Stimulated activated CD8-positive, alpha-beta memory T cell treated with anti-CD3 and anti-CD28 coated beads, Interleukin-7, amount 100 ng/mL, for 1 hour (primary cell): Measurements from ENCODE around the gene SPEG.

Experiments used
- DNase-seq, 2 donors: peaks; one replicate each; pipeline ENCODE4 v3.0.0-alpha.2; 2020; ENCODE audit warnings: low read depth in 2 of 2

Gene SPEG

DNA sequence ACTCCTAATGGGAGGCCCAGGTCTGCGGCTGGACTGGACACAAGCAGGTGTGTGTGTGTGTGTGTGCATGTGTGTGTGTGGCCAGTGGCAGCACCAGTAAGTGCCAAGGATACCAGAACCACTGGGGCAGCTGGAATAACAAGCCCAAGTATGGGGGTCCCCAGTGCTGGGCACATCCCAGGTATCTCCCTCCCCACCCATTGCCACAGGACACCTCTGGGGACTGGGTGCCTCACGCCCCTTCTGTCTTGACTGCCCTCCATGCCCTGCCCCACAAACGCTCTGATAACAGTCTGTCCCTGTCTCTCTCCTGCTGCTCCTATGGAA is 9.0 kb downstream of the SPEG start:
- DNase-seq = no peak

DNA sequence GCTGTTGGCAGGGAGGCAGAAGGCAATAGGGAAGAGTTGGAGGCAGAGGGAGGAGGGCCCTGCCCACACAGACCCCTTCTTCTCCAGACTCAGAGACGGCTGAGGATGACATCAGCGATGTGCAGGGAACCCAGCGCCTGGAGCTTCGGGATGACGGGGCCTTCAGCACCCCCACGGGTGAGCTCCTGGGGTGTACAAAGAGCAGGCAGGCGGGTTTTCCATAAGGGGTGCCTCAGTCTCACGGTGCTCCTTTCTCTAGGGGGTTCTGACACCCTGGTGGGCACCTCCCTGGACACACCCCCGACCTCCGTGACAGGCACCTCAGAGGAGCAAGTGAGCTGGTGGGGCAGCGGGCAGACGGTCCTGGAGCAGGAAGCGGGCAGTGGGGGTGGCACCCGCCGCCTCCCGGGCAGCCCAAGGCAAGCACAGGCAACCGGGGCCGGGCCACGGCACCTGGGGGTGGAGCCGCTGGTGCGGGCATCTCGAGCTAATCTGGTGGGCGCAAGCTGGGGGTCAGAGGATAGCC is 10.0 kb downstream of the SPEG start:
- no peak for DNase-seq

DNA sequence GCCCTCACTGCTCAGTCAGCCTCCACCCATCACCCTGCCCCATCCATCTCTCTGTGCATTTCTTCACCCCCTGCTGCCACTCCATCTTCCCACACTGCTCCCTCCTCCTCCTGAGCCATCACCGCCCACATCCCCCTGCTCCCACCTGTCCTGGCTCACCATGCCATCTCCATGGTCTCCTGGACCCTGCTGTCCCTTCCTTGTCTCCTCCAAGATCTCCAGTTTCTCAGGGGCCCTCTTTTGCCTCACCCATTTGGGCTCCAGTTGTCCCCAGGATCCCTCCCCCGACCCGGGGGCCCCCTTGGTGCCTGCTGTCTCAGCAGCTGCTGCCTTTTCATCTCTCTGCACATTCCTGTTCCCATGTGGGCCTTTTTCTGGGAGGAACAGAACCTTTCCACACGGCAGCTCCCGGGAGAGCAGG is 10.6 kb downstream of the SPEG start:
- no peak for DNase-seq

DNA sequence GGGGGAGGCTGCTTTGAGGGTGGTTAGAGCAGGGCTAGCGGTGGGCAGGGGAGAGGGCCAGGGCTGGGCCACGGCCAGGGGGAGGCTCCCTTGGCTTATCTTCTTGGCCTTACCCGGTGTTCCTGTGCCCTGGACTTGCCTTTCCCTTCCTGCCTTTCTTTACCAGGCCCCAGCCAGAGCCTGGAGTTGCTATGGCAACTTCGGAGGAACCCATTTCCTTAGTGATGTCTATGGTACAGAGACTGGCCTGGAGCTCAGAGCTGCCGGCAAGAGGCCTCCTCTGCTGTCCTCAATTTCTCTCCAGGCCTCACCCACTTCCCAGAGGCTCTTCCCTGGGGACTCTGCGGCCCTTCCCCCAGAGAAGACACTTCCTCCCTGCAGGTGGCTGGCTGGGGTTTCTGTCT is 11.5 kb downstream of the SPEG start:
- DNase-seq = no peak

DNA sequence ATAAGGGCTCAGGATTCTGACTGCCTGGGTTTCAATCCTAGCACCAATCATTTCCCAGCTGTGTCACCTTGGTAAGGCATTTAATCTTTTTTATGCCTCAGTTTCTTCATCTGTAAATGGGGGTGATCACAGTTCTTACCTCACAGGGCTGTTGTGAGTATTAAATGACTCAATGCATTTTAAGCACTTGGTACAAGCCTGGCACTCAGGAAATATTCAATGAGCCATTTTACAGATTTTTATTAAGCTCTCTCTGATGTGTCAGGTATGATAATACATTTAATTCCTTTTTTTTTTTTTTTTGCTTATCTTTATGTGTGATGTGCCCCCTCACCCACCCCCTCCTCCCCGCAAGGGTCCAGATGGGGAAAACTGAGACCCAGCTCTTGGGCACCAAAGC is 12.0 kb downstream of the SPEG start:
- no peak for DNase-seq

DNA sequence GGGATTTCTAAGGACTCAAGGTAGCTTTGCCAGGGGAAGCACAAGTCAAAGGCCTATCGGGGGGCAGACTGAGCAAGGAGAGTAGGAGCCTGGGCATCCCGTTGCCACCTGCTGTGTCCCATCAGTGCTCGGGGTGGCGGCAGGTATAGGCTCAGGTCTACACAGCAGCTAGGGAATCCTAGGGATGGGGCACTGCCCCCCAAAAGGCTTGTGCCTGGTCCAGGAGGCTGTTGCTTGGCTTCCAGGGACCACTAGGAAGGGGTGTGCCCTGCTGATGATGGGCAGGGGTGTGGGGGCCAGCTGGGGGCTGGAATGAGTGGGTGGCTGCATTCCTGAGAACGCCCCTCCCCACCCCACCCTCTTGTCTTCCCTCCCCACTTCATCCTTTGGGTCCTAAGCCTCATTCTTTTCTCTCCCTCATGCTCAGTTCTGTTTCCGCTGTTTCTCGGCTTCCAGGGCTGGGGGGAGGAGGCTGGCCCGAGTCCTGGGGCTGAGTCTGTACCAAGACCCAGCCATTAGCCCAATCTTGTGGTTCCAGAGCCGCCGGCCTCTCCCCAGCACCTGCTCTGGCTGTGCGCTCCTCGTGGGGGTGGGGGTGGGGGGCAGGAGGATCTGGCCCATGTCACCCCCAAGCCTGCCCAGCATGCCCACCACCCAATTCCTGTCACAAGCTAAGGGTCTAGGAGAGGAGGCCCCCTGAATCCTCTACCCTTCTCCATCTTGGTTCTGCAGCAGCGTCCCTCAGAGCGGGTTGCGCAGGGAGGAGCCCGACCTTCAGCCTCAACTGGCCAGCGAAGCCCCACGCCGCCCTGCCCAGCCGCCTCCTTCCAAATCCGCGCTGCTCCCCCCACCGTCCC is 12.8 kb downstream of the SPEG start:
- DNase-seq = no peak

DNA sequence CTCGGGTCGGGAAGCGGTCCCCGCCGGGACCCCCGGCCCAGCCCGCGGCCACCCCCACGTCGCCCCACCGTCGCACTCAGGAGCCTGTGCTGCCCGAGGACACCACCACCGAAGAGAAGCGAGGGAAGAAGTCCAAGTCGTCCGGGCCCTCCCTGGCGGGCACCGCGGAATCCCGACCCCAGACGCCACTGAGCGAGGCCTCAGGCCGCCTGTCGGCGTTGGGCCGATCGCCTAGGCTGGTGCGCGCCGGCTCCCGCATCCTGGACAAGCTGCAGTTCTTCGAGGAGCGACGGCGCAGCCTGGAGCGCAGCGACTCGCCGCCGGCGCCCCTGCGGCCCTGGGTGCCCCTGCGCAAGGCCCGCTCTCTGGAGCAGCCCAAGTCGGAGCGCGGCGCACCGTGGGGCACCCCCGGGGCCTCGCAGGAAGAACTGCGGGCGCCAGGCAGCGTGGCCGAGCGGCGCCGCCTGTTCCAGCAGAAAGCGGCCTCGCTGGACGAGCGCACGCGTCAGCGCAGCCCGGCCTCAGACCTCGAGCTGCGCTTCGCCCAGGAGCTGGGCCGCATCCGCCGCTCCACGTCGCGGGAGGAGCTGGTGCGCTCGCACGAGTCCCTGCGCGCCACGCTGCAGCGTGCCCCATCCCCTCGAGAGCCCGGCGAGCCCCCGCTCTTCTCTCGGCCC is 13.6 kb downstream of the SPEG start:
- no peak for DNase-seq

DNA sequence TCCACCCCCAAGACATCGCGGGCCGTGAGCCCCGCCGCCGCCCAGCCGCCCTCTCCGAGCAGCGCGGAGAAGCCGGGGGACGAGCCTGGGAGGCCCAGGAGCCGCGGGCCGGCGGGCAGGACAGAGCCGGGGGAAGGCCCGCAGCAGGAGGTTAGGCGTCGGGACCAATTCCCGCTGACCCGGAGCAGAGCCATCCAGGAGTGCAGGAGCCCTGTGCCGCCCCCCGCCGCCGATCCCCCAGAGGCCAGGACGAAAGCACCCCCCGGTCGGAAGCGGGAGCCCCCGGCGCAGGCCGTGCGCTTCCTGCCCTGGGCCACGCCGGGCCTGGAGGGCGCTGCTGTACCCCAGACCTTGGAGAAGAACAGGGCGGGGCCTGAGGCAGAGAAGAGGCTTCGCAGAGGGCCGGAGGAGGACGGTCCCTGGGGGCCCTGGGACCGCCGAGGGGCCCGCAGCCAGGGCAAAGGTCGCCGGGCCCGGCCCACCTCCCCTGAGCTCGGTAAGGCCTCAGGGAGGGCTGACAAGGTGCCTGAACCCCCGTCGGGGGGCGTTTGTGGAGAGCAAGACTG is 14.2 kb downstream of the SPEG start:
- no peak for DNase-seq

DNA sequence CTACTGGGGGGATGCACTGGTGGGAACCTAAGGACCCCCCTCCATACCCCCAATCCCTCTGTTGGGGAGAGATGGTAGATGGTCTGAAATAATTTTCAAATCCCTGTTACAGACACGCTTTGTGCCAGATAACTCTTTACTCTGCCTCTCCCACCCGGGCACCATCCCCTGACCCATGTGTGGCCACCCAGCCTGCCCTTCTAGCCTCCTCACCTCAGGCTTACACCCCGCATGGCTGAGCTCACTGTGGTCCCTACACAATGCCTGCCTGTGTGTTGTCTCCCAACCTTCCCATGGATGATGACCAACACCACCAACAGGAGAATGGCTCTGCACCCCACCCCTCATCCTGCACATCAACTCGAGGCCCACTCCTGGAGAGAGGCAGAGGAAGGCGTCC is 15.0 kb downstream of the SPEG start:
- no peak for DNase-seq

DNA sequence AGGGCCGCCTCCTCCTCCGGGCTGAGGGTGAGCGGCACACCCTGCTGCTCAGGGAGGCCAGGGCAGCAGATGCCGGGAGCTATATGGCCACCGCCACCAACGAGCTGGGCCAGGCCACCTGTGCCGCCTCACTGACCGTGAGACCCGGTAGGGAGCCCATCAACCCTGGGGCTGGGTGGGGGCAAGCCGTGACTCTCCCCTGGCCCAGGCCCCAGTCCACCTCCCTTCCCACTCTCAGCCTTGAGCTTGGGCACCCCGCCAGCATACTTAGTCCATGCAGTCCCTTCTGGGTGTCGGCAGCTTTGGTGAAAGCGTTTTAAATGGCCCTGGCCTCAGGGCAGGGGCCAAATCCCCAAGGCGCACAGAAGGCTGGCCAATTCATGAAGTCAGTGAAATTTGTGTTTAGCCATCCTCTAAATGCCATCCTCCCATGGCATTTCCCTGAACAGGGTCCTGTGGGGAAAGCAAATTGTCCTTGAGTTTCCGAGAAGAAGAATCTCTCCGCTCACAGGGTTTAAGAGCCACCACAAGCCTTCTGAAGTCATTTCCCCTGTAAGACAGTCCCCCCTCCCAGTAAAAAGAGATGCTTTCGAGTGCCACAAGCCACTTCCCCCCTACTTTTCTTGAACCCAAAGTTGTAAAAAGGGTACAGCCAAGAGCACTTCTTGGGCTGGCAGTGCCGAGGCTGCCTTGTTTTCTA is 17.2 kb downstream of the SPEG start:
- no peak for DNase-seq

DNA sequence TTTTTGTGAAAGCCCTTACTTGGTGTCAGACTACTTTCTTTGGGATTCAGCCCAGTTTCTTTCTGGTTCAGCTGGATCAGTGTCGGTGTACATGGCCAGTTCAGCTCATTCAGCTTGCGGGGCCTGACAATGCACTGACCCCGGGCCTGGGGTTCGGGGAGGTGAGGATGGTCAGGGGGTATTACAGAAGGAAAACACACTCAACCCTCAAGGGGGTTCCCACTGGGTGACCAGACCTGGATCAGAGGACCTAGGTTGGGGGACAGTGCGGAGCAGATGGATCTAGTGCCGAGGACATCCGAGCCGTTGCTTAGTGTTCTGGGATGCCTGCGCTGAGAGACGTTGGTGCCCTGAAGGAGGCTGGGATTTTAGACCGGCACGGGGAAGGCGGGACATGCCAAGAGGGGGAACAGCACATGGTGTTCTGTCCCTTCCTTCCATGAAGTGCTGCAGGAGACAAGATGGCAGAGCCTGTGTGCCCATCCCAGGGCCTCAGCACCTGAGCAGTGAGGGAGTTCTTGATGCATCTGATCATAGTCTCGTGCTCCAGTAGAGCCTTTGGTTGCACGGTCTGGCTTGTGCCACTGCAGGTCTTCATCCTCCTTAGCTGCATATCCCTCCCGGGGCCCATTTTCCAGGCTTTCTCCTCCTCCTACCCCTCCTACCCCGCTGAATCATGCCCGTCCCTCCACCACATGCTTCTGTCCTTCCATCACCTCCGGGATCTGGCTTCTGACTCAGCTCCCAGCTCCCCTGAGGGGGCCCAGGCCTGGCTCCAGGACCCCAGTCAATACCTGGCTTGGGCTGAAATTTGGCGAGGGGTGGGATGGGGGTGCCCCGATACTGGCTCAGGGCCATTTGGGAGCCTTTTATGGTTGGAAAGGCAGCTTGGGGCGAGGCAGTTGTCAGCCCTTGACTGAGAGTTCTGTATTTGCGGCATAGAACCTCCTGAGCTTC is 18.0 kb downstream of the SPEG start:
- no peak for DNase-seq

DNA sequence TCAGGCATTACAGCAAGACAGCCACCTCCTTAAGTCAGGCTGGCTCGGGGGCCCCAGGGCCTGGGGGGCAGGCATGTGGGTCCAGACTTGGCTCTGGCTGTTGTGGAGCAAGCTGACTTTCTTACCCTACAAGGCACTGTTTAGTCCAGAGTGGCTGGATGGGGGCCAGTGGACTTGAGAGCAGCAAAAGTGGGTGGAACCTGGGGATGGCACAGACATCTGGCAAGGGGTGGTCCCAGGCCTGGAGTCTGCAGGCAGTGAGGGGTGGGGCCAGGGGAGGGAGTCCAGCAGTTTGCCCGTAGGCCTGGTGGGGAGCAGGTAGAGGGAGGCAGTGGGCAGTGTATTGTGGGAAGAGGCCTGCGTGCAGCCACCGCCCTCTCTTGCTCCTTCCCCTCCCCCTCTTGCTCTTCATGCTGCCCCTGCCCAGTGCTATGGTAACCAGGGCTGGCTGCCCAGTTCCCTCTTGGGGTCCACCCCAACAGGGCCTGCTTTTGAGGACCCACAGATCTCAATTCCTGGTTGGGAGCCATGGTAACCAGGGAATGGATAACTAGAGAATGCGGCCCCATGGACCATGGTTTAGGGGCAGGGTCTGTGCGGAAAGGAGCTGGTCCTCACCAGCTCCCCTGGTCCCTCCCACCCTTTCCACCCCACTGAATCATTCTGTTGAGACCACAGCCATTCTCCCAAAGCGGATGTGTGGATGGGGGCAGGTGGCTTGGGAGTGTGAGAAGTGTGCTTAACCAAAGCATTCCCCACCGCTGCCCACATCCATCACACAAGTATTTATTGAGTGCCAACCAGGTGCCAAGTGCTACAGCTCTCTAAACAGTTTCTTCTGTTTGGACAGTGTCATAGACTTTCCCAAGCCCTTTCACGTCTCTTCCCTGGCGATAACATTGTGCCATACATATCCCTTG is 19.3 kb downstream of the SPEG start:
- DNase-seq = no peak

DNA sequence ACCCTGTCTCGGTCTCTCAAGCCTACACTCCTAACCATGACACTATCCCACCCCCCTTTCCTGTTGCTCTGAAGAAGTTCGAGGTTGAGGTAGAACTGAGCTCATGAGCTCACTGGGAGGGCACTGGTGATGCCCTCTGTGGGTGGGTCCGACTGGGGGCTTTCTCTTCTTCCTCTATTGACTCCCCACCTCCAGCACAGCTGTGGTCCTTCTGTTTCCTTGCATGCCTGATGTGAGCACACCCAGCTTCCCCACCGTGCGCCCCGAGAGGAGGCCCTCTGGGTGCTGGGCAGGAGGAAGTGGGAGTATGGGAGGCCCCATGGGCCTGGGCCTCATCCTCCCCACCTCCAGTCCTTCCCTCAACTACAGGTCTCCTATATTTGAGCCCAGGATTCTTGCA is 20.9 kb downstream of the SPEG start:
- no peak for DNase-seq

DNA sequence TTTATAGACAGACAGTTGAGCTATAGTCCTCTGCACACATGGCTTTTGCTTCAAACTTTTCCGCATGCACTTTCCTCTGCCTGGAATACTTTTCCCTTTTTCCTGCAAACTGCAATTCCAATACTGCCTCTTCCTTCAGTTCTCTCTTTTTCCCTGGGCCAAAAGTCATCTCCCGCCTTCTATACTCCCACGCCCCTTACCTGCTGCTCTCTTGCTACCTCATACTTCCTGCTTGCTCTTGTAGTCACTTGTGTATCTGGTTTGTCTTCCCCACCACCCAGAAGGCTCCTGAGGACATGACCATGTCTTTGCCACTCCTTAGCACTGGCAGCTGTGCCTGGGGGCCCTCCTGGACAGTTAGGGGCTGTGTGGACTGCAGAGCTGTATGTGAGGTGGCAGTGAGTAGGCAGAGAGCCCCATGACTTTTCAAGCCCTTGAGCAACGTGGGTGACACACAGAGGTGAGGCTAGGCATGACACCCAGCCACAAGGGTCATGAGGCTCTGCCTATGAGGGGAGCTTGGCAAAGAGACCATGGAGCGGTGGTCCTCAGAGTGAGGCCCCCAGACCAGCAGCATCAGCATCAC is 23.2 kb downstream of the SPEG start:
- DNase-seq = no peak

DNA sequence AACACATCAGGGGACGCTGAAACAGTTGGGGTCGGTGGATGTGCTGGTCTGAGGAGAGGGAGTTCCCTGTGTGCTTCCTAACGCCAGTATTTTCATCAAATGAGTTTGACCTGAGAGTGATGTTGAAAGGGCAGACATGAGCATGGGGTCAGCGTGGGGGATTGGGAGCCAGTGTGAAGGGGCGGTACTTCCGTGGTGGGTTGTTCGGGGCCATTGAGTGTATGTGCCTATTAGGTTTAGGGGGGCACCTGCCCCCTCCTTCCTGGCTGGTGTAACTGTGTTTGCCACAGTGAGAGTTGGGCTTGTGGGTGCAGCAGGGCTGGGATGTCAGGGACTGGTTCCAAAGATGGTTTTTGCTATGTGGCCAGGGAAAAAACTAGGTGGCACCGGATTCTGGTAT is 24.4 kb downstream of the SPEG start:
- no peak for DNase-seq

DNA sequence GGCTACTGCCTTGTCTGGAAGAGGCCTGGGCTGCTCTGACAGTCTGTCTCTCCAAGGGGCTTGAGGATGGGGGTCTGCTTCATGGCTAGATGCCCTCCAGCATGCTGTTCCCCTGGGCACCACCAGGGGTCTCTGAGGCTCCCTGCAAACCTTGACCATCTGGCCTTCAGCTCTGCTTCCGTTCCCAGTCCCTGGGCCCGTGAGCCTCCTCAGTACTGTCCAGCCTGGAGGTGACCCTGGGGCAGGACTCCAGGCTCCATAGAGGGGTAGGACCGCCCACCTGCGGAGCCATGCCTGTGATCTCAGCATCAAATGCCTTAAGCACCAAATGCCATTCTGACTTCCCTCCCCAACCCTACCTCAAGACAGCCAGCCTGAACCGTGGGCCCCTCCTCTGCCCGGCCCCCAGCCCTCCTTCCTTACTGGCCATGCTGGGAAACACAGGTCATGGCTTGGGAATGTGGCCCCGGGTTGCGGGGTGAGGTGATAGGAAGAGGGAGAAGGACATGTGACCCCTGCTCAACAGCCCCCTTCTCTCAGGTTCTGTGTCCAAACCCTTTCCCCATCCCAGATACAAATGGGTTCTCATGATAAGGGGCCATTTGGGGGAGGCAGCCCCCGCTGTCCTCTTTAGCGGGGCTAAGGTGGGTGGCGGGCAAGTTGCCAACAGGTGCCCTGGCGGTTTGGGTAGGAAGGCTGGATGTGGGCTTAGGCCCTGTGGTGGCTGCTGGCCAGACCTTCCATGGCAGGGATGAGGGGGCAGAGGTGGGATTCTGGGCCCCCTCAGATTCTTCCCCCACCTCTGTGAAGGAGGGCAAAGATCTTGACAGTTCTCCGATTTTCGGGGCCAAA is 25.0 kb downstream of the SPEG start:
- peak in 1 of 2 donors; percentile 30 for DNase-seq

DNA sequence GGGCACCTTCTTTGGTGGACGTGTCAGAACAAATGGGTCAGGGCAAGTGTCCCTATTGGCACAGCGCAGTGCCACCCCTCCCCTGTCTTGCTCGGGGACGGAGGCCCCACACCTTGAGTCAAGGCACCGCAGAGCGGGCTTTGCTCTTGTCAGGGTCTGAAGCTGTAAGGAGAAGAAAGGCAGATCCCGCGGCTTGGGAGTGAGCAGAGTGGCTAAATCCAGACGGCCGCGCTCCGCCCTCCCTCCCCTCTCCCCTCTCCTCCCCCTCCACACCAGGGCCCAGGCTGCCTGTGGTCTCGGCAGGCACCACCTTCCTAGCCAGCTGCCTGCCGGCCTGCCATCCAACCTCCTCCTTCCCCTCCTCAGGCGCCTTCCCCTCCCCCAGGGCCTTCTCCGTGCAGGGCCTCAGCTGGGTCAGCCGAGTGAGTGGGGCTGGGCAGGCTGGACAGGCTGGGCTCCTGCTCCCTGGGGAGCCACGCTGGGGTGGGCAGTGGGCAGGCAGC is 25.8 kb downstream of the SPEG start:
- DNase-seq = no peak

DNA sequence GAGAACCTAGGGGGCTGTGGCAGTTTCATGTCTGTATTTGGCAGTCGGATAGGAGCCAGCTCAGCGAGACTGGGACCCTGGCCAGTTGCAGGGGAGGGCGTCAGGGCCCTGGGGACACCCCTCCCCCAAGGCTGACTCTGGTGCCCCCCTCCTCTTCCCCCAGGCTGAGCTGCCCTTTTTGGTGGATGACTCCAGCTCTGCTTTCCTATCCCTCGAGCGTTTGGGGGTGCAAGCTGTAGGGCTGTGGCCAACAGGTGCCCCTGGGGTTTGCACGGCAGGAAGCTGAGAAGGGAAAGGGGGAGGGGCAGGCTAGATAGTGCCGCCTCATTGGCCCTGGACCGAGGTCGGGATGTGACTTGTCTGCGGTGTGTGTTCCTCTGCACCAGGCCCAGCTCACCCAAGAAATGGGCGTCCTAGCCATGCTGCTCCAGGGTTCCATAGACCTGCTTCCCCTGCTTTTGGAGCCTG is 26.4 kb downstream of the SPEG start:
- DNase-seq = no peak
